ENCODE data around the gene TKFC. TPM values are rescaled to one million over a fixed set of nuclear protein-coding genes. Genes with fewer than 3 reads are reported as not detected.

The TKFC gene
- polyA plus RNA-seq, 4 donors = 240 to 1,038 (median 445) TPM

DNA sequence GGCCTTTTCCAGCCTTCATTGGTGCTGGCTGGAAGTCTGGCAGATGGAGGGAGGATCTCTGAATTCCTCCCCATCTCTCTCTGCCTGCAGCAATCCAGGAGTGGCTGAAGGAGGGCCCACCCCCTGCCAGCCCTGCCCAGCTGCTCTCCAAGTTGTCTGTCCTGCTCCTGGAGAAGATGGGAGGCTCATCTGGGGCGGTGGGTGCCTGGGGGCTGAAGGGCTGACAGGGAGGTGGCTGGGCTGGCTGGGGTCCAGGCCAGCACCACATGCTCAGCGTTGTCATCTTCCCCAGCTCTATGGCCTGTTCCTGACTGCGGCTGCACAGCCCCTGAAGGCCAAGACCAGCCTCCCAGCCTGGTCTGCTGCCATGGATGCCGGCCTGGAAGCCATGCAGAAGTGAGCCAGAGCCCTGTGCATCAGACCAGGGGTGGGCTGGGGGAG is 12.2 kb downstream of the TKFC start:
- DNase-seq = no peak
- FAIRE-seq = no peak
- H3K27me3 ChIP-seq (ENCODE audit: control insufficient read depth in 3 of 3, insufficient read depth in 3 of 3, low read length in 3 of 3) = no peaks in the 10 kb centered on the region
- H3K4me3 ChIP-seq (ENCODE audit: low read depth in 1 of 3, low read length in 3 of 3) = no peak overlapping the region
- peak overlapping the region in 1 of 3 donors; percentile 16 for H3K27ac ChIP-seq (ENCODE audit: low read depth in 1 of 3, low read length in 2 of 3)
- peaks cover 2 to 97% (median 30%) of the 10 kb centered on the region in 3 donors for H3K36me3 ChIP-seq (ENCODE audit: control insufficient read depth in 3 of 3, insufficient read depth in 2 of 3, low read depth in 1 of 3, low read length in 3 of 3)
- 64 to 82% (median 82%) methylated on average over 4 of the region's 4 CpGs for WGBS, 3 donors
- no peaks in the 10 kb centered on the region for H3K9me3 ChIP-seq (ENCODE audit: control insufficient read depth in 2 of 2, insufficient read depth in 1 of 2, low read depth in 1 of 2, low read length in 1 of 2)
- peaks cover 0 to 34% (median 0%) of the 10 kb centered on the region in 3 donors for H3K4me1 ChIP-seq (ENCODE audit: control insufficient read depth in 3 of 3, insufficient read depth in 2 of 3, low read depth in 1 of 3, low read length in 2 of 3)

DNA sequence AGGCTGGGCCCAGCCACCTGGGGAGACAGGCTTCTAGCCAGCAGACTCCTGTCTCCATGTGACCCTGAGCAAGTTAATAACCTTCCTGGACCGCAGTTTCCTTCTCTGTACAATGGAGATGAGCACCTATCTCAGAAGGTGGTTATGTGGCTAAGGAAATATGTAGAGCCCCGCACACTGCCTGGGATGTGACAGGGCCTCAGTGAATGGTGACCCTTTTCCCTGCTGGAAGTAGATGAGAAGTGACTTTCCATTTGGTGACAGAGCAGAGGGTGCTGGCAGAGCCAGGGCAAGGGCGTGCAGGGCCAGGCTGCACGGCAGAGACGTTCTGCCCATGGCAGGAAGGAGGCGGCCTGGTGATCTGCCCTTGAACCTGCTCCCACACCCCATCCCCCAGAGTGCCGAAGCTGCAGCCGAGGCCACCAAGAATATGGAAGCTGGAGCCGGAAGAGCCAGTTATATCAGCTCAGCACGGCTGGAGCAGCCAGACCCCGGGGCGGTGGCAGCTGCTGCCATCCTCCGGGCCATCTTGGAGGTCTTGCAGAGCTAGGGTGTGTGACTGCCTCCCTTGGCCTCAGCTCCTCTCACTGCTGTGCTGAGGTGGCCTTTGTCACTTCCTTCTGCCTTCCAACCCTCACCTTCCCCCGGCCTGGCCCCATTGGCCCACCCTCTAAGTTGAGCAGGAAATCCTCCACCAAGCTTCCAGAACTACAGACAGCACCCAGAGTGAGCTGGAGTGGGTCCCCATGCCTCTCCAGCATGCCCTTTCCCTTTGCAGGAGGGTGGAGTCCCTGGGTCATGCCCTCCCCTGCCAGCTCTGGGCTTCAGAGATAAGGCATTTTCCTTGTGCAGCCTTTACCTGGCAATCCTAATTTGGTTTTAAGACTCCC is 13.2 kb downstream of the TKFC start:
- FAIRE-seq (no peak), DNase-seq (peak; percentile 51 to 61)
- H3K27me3 ChIP-seq (ENCODE audit: control insufficient read depth in 3 of 3, insufficient read depth in 3 of 3, low read length in 3 of 3) = no peaks in the 10 kb centered on the region
- H3K4me3 ChIP-seq (ENCODE audit: low read depth in 1 of 3, low read length in 3 of 3) = no peak overlapping the region
- H3K9me3 ChIP-seq (ENCODE audit: control insufficient read depth in 2 of 2, insufficient read depth in 1 of 2, low read depth in 1 of 2, low read length in 1 of 2) = no peaks in the 10 kb centered on the region
- peaks cover 5 to 98% (median 30%) of the 10 kb centered on the region in 3 donors for H3K36me3 ChIP-seq (ENCODE audit: control insufficient read depth in 3 of 3, insufficient read depth in 2 of 3, low read depth in 1 of 3, low read length in 3 of 3)
- WGBS, 3 donors = 32 to 63% (median 62%) methylated on average over 12 to 14 of the region's 14 CpGs
- peak overlapping the region in 2 of 3 donors; percentile 16 to 56 for H3K27ac ChIP-seq (ENCODE audit: low read depth in 1 of 3, low read length in 2 of 3)
- H3K4me1 ChIP-seq (ENCODE audit: control insufficient read depth in 3 of 3, insufficient read depth in 2 of 3, low read depth in 1 of 3, low read length in 2 of 3) = peaks cover 0 to 34% (median 0%) of the 10 kb centered on the region in 3 donors

- Histone ChIP-seq H3K9me3 (ENCODE audit: control insufficient read depth in 2 of 2, insufficient read depth in 1 of 2, low read depth in 1 of 2, low read length in 1 of 2) (no peaks in the 10 kb centered on the region), H3K27me3 (ENCODE audit: control insufficient read depth in 3 of 3, insufficient read depth in 3 of 3, low read length in 3 of 3) (no peaks in the 10 kb centered on the region), H3K4me1 (ENCODE audit: control insufficient read depth in 3 of 3, insufficient read depth in 2 of 3, low read depth in 1 of 3, low read length in 2 of 3) (peaks cover 0 to 34% (median 0%) of the 10 kb centered on the region in 3 donors), H3K27ac (ENCODE audit: low read depth in 1 of 3, low read length in 2 of 3) (peak overlapping the region in 1 of 3 donors; percentile 42), H3K36me3 (ENCODE audit: control insufficient read depth in 3 of 3, insufficient read depth in 2 of 3, low read depth in 1 of 3, low read length in 3 of 3) (peaks cover 8 to 93% (median 30%) of the 10 kb centered on the region in 3 donors), H3K4me3 (ENCODE audit: low read depth in 1 of 3, low read length in 3 of 3) (no peak overlapping the region)
- 63 to 67% (median 64%) methylated on average over 11 of the region's 11 CpGs for WGBS, 3 donors
- FAIRE-seq = no peak
- DNase-seq = no peak
Observed at GRCh38 chr11:61347916-61348461, 15.0 kb downstream of the TKFC start.

- FAIRE-seq (no peak), DNase-seq (no peak)
- H3K4me3 ChIP-seq (ENCODE audit: low read depth in 1 of 3, low read length in 3 of 3) = no peak overlapping the region
- H3K9me3 ChIP-seq (ENCODE audit: control insufficient read depth in 2 of 2, insufficient read depth in 1 of 2, low read depth in 1 of 2, low read length in 1 of 2) = no peaks in the 10 kb centered on the region
- no peaks in the 10 kb centered on the region for H3K27me3 ChIP-seq (ENCODE audit: control insufficient read depth in 3 of 3, insufficient read depth in 3 of 3, low read length in 3 of 3)
- WGBS, 3 donors = 89 to 91% (median 89%) methylated on average over 12 of the region's 12 CpGs
- H3K27ac ChIP-seq (ENCODE audit: low read depth in 1 of 3, low read length in 2 of 3) = no peak overlapping the region
- peaks cover 8 to 93% (median 26%) of the 10 kb centered on the region in 3 donors for H3K36me3 ChIP-seq (ENCODE audit: control insufficient read depth in 3 of 3, insufficient read depth in 2 of 3, low read depth in 1 of 3, low read length in 3 of 3)
- H3K4me1 ChIP-seq (ENCODE audit: control insufficient read depth in 3 of 3, insufficient read depth in 2 of 3, low read depth in 1 of 3, low read length in 2 of 3) = peaks cover 0 to 34% (median under 1%) of the 10 kb centered on the region in 3 donors
Observed at GRCh38 chr11:61349189-61349751, 16.2 kb downstream of the TKFC start.

DNA sequence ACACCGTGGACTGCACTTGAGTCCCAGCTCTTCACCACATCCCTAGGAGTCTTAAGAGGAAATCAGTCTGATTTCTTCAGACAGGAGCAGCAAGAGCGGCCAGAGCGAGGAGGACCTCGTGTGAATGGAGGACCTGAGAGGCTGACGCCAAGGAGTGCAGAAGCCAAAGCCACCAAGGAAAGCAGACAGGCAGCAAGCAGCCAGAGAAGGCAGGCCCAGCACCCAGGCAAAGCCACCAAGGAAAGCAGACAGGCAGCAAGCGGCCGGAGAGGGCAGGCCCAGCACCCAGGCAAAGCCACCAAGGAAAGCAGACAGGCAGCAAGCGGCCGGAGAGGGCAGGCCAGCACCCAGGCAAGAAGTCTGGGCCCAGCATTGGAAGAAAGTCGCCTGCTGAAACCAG is 16.9 kb downstream of the TKFC start:
- Histone ChIP-seq H3K36me3 (ENCODE audit: control insufficient read depth in 3 of 3, insufficient read depth in 2 of 3, low read depth in 1 of 3, low read length in 3 of 3) (peaks cover 8 to 89% (median 22%) of the 10 kb centered on the region in 3 donors), H3K9me3 (ENCODE audit: control insufficient read depth in 2 of 2, insufficient read depth in 1 of 2, low read depth in 1 of 2, low read length in 1 of 2) (no peaks in the 10 kb centered on the region)
- FAIRE-seq = no peak

DNA sequence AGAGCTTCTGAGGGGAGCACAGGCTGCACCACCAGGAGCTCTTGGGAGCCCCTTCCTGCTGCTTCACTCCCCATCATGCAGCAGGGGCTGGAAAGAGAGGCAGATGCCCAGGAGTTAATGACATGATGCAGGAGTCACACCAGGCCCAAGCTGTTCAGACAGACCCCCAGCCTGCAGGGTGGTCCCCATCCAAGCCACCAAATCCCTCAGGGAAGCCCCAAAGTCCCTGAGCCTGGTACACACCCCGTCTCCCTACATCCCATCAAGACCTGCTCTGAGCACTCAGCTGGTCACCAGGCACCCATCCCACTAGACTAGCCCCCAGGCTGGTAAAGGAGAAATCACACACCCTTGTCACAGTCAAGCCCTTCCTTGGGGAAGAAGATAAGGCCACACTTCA is 17.3 kb downstream of the TKFC start:
- WGBS, 3 donors = 88 to 100% (median 91%) methylated on average over 1 of the region's 1 CpG
- H3K4me3 ChIP-seq (ENCODE audit: low read depth in 1 of 3, low read length in 3 of 3) = no peak overlapping the region
- no peaks in the 10 kb centered on the region for H3K9me3 ChIP-seq (ENCODE audit: control insufficient read depth in 2 of 2, insufficient read depth in 1 of 2, low read depth in 1 of 2, low read length in 1 of 2)
- FAIRE-seq (no peak), DNase-seq (no peak)
- H3K36me3 ChIP-seq (ENCODE audit: control insufficient read depth in 3 of 3, insufficient read depth in 2 of 3, low read depth in 1 of 3, low read length in 3 of 3) = peaks cover 8 to 88% (median 18%) of the 10 kb centered on the region in 3 donors
- H3K27me3 ChIP-seq (ENCODE audit: control insufficient read depth in 3 of 3, insufficient read depth in 3 of 3, low read length in 3 of 3) = no peaks in the 10 kb centered on the region
- H3K27ac ChIP-seq (ENCODE audit: low read depth in 1 of 3, low read length in 2 of 3) = no peak overlapping the region
- peaks cover 0 to 25% (median 3%) of the 10 kb centered on the region in 3 donors for H3K4me1 ChIP-seq (ENCODE audit: control insufficient read depth in 3 of 3, insufficient read depth in 2 of 3, low read depth in 1 of 3, low read length in 2 of 3)

More for the DNA sequence above, 16.9 kb downstream of the TKFC start:
- peaks cover 0 to 29% (median 3%) of the 10 kb centered on the region in 3 donors for H3K4me1 ChIP-seq (ENCODE audit: control insufficient read depth in 3 of 3, insufficient read depth in 2 of 3, low read depth in 1 of 3, low read length in 2 of 3)
- no peak for DNase-seq
- H3K27ac ChIP-seq (ENCODE audit: low read depth in 1 of 3, low read length in 2 of 3) = peak overlapping the region in 1 of 3 donors; percentile 13
- WGBS, 3 donors = 88 to 94% (median 94%) methylated on average over 10 of the region's 10 CpGs
- H3K4me3 ChIP-seq (ENCODE audit: low read depth in 1 of 3, low read length in 3 of 3) = no peak overlapping the region
- H3K27me3 ChIP-seq (ENCODE audit: control insufficient read depth in 3 of 3, insufficient read depth in 3 of 3, low read length in 3 of 3) = no peaks in the 10 kb centered on the region

DNA sequence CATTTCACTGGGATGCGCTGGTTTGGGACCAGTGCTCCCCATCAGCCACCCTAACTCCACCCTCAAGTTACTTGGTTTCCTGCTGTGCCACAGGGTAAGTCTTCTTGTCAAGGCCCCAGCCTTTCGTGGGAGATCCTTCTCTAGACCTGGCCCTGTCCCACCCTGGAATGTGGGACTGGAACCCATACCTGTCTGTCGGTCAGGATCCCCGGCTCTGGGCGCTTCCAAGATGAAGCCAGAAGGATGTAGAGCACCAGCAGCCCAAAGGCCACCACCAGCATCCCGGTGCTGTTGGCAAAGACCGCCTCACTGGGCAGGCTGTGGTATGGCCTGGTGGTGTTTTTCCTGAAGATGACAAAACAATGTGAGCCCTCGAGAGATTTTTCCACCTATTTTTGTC is 17.8 kb downstream of the TKFC start:
- Histone ChIP-seq H3K9me3 (ENCODE audit: control insufficient read depth in 2 of 2, insufficient read depth in 1 of 2, low read depth in 1 of 2, low read length in 1 of 2) (no peaks in the 10 kb centered on the region), H3K4me3 (ENCODE audit: low read depth in 1 of 3, low read length in 3 of 3) (no peak overlapping the region), H3K27ac (ENCODE audit: low read depth in 1 of 3, low read length in 2 of 3) (no peak overlapping the region), H3K36me3 (ENCODE audit: control insufficient read depth in 3 of 3, insufficient read depth in 2 of 3, low read depth in 1 of 3, low read length in 3 of 3) (peaks cover 8 to 84% (median 14%) of the 10 kb centered on the region in 3 donors), H3K27me3 (ENCODE audit: control insufficient read depth in 3 of 3, insufficient read depth in 3 of 3, low read length in 3 of 3) (no peaks in the 10 kb centered on the region), H3K4me1 (ENCODE audit: control insufficient read depth in 3 of 3, insufficient read depth in 2 of 3, low read depth in 1 of 3, low read length in 2 of 3) (peaks cover 0 to 20% (median 3%) of the 10 kb centered on the region in 3 donors)
- 94 to 98% (median 96%) methylated on average over 8 of the region's 8 CpGs for WGBS, 3 donors
- DNase-seq = no peak
- no peak for FAIRE-seq

- no peak overlapping the region for H3K4me3 ChIP-seq (ENCODE audit: low read depth in 1 of 3, low read length in 3 of 3)
- H3K36me3 ChIP-seq (ENCODE audit: control insufficient read depth in 3 of 3, insufficient read depth in 2 of 3, low read depth in 1 of 3, low read length in 3 of 3) = peaks cover 8 to 78% (median 11%) of the 10 kb centered on the region in 3 donors
- 84 to 85% (median 85%) methylated on average over 8 of the region's 8 CpGs for WGBS, 3 donors
Observed at GRCh38 chr11:61352038-61352437, 19.0 kb downstream of the TKFC start.

More at GRCh38 chr11:61352038-61352437, 19.0 kb downstream of the TKFC start:
- Histone ChIP-seq H3K27ac (ENCODE audit: low read depth in 1 of 3, low read length in 2 of 3) (no peak overlapping the region), H3K4me1 (ENCODE audit: control insufficient read depth in 3 of 3, insufficient read depth in 2 of 3, low read depth in 1 of 3, low read length in 2 of 3) (peaks cover 0 to 11% (median 3%) of the 10 kb centered on the region in 3 donors), H3K9me3 (ENCODE audit: control insufficient read depth in 2 of 2, insufficient read depth in 1 of 2, low read depth in 1 of 2, low read length in 1 of 2) (no peaks in the 10 kb centered on the region), H3K27me3 (ENCODE audit: control insufficient read depth in 3 of 3, insufficient read depth in 3 of 3, low read length in 3 of 3) (no peaks in the 10 kb centered on the region)
- no peak for DNase-seq
- FAIRE-seq = no peak
